GM23338 (cell line): Measurements from ENCODE around the gene TNFAIP1. TPM values are rescaled to one million over a fixed set of nuclear protein-coding genes. Genes with fewer than 3 reads are reported as not detected.

Source experiments
- ATAC-seq: fragments of 200-7000 bp; cut with Tn5 transposase; 3 replicates; pipeline ENCODE4 v1.9.1; 2020
- DNase-seq: peaks from one replicate; pipeline ENCODE4 v3.0.0-alpha.2; 2015; ENCODE audit warnings: low spot score
- H2AFZ ChIP-seq: fragments of 200-600 bp; sonication (generic); 2 replicates; pipeline ENCODE4 v1.8.0; 2016; ENCODE audit warnings: antibody characterized with exemption, mild to moderate bottlenecking, moderate library complexity
- H3F3A ChIP-seq: fragments of 200-600 bp; sonication (generic); replicated peaks from 2 replicates; pipeline ENCODE4 v1.8.0; 2017; ENCODE audit warnings: antibody characterized with exemption, mixed run types, low read depth
- H3K27ac ChIP-seq: fragments of 200-600 bp; sonication (generic); 2 replicates; pipeline ENCODE4 v1.6.1; 2016; ENCODE audit warnings: low read depth
- H3K27me3 ChIP-seq: fragments of 200-600 bp; sonication (generic); 2 replicates; pipeline ENCODE4 v1.8.0; 2016; ENCODE audit warnings: mild to moderate bottlenecking, mixed run types, moderate library complexity; ENCODE audit not compliant: insufficient read depth
- H3K36me3 ChIP-seq: fragments of 200-600 bp; sonication (generic); 2 replicates; pipeline ENCODE4 v1.8.0; 2016; ENCODE audit warnings: mild to moderate bottlenecking; ENCODE audit not compliant: insufficient read depth
- H3K4me1 ChIP-seq: fragments of 200-600 bp; sonication (generic); 2 replicates; pipeline ENCODE4 v1.8.0; 2016; ENCODE audit warnings: mild to moderate bottlenecking, moderate library complexity; ENCODE audit not compliant: insufficient read depth
- H3K4me2 ChIP-seq: fragments of 200-600 bp; sonication (generic); 2 replicates; pipeline ENCODE4 v1.7.1; 2017; ENCODE audit warnings: mixed run types
- H3K4me3 ChIP-seq: fragments of 200-600 bp; sonication (generic); 2 replicates; pipeline ENCODE4 v1.6.1; 2016; ENCODE audit warnings: mixed run types
- H3K79me2 ChIP-seq: fragments of 200-600 bp; sonication (generic); replicated peaks from 2 replicates; pipeline ENCODE4 v1.8.0; 2017; ENCODE audit warnings: mild to moderate bottlenecking; ENCODE audit not compliant: insufficient read depth
- H3K9me2 ChIP-seq: fragments of 200-600 bp; sonication (generic); 2 replicates; pipeline ENCODE4 v1.8.0; 2017; ENCODE audit not compliant: insufficient read depth
- H4K20me1 ChIP-seq: fragments of 200-600 bp; sonication (generic); replicated peaks from 2 replicates; pipeline ENCODE4 v1.8.0; 2017; ENCODE audit warnings: mild to moderate bottlenecking; ENCODE audit not compliant: insufficient read depth
- H3K27ac Mint-ChIP-seq: 2 replicates; pipeline ENCODE4 v1.8.0; 2020; ENCODE audit warnings: inconsistent platforms, mild to moderate bottlenecking, moderate library complexity, mixed read lengths
- H3K27me3 Mint-ChIP-seq: 3 replicates; pipeline ENCODE4 v1.8.0; 2022; ENCODE audit warnings: low read depth, mild to moderate bottlenecking, moderate library complexity, mixed read lengths, inconsistent platforms; ENCODE audit not compliant: insufficient read depth, poor library complexity
- H3K36me3 Mint-ChIP-seq: 3 replicates; pipeline ENCODE4 v1.8.0; 2021; ENCODE audit warnings: low read depth, mild to moderate bottlenecking, inconsistent platforms, moderate library complexity, mixed read lengths
- H3K4me1 Mint-ChIP-seq: 3 replicates; pipeline ENCODE4 v1.8.0; 2020; ENCODE audit warnings: mild to moderate bottlenecking, inconsistent platforms, mixed read lengths
- H3K4me3 Mint-ChIP-seq: 3 replicates; pipeline ENCODE4 v1.8.0; 2021; ENCODE audit warnings: moderate library complexity, mild to moderate bottlenecking, inconsistent platforms, mixed read lengths
- H3K9me3 Mint-ChIP-seq: 3 replicates; pipeline ENCODE4 v1.8.0; 2020; ENCODE audit warnings: moderate library complexity, mild to moderate bottlenecking, inconsistent platforms, mixed read lengths
- EZH2 ChIP-seq: fragments of 200-600 bp; sonication (generic); IDR thresholded peaks from one replicate; pipeline ENCODE4 v1.8.0; 2017; ENCODE audit warnings: antibody characterized with exemption, mild to moderate bottlenecking, low read depth; ENCODE audit not compliant: unreplicated experiment
- EZH2phosphoT487 ChIP-seq: fragments of 200-600 bp; sonication (generic); IDR thresholded peaks from one replicate; pipeline ENCODE4 v1.8.1; 2018; ENCODE audit warnings: antibody characterized with exemption; ENCODE audit not compliant: unreplicated experiment
- JUNB ChIP-seq: IDR thresholded peaks from one replicate; pipeline ENCODE4 v1.6.1; 2016; ENCODE audit warnings: antibody characterized with exemption; ENCODE audit not compliant: unreplicated experiment
- NANOG ChIP-seq: IDR thresholded peaks from 2 replicates; pipeline ENCODE4 v1.6.1; 2016; ENCODE audit warnings: antibody characterized with exemption, borderline replicate concordance
- POLR2AphosphoS5 ChIP-seq: IDR thresholded peaks from 2 replicates; pipeline ENCODE4 v1.6.1; 2016; ENCODE audit warnings: antibody characterized with exemption, low read depth
- polyA plus RNA-seq: library from polyadenylated mRNA; unstranded; fragments of >200 nt; fragmentation: Nextera tagmentation; extraction: Ambion mirVana; gene quantifications from 2 replicates; pipeline ENCODE4 v1.2.1, GENCODE V29; 2016
- total RNA-seq: library from RNA; depleted of rRNA; stranded (reverse); fragments of >200 nt; shearing (Covaris generic); gene quantifications from 2 replicates; pipeline ENCODE4 v1.2.3, GENCODE V29; 2014
- TF ChIP-seq, protein P1 (sequence below), 2 experiments: fragments of 200-600 bp in 1 of 2; sonication (generic) in 1 of 2; conservative IDR thresholded peaks; 2 replicates each; pipeline versions ENCODE4 v1.5.1 to v1.6.1; 2016 to 2017; ENCODE audit warnings: antibody characterized with exemption in 2 of 2, low read depth in 2 of 2, mild to moderate bottlenecking in 2 of 2, moderate library complexity in 1 of 2
- TF ChIP-seq, protein P2 (sequence below): IDR thresholded peaks from 2 replicates; pipeline ENCODE4 v1.6.1; 2016; ENCODE audit warnings: antibody characterized with exemption
- TF ChIP-seq, protein P3 (sequence below): IDR thresholded peaks from one replicate; pipeline ENCODE4 v1.6.1; 2018; ENCODE audit warnings: antibody characterized with exemption; ENCODE audit not compliant: unreplicated experiment

Gene TNFAIP1
- total and polyA plus RNA-seq, 2 experiments from 2014 or later: 6.3 to 13.1 TPM

DNA sequence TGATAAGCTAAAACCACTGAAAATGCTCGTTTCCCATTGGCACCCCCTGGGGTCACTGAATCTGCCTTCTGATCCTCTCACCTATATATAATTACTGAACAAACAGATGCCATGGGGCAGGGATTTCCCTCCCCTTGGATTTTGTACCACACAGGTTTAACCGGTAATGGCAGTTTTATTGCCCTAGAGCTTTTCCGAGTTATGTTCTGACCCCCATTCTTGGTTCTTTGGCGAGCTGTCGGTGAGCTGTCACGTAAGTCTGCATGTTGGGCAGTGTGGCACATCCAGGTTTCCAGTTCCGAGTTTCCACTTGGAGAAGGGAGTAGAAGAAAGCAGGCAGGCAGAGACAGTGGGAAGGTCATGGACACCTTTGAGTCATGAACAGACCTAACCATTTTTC lies 9.4 kb upstream of the TNFAIP1 start:
- Histone ChIP-seq H3K4me3 (no peak overlapping the region), H3K4me1 (peaks cover 27% of the 10 kb centered on the region), H3K27me3 (no peaks in the 10 kb centered on the region), H3K79me2 (peaks cover 51% of the 10 kb centered on the region), H3K36me3 (peaks cover 22% of the 10 kb centered on the region), H3K9me2 (no peaks in the 10 kb centered on the region), H3F3A (peaks cover 23% of the 10 kb centered on the region; the same call in 1 of the 2 replicates), H2AFZ (no peak overlapping the region), H3K4me2 (no peak overlapping the region), H4K20me1 (peaks cover 64% of the 10 kb centered on the region), H3K27ac (no peak overlapping the region)
- TF ChIP-seq, protein P1, sequence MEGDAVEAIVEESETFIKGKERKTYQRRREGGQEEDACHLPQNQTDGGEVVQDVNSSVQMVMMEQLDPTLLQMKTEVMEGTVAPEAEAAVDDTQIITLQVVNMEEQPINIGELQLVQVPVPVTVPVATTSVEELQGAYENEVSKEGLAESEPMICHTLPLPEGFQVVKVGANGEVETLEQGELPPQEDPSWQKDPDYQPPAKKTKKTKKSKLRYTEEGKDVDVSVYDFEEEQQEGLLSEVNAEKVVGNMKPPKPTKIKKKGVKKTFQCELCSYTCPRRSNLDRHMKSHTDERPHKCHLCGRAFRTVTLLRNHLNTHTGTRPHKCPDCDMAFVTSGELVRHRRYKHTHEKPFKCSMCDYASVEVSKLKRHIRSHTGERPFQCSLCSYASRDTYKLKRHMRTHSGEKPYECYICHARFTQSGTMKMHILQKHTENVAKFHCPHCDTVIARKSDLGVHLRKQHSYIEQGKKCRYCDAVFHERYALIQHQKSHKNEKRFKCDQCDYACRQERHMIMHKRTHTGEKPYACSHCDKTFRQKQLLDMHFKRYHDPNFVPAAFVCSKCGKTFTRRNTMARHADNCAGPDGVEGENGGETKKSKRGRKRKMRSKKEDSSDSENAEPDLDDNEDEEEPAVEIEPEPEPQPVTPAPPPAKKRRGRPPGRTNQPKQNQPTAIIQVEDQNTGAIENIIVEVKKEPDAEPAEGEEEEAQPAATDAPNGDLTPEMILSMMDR (conservative IDR thresholded peaks at IDR 0.05; ENCODE audit: low read depth in 2 of 2): no peak
- Mint-ChIP-seq H3K9me3 (no peaks in the 10 kb centered on the region), H3K4me1 (peaks cover 17% of the 10 kb centered on the region), H3K36me3 (peaks cover 64% of the 10 kb centered on the region), H3K4me3 (no peak overlapping the region), H3K27ac (no peak overlapping the region), H3K27me3 (peaks cover 5% of the 10 kb centered on the region)
- ATAC-seq: no peak
- DNase-seq: no peak

DNA sequence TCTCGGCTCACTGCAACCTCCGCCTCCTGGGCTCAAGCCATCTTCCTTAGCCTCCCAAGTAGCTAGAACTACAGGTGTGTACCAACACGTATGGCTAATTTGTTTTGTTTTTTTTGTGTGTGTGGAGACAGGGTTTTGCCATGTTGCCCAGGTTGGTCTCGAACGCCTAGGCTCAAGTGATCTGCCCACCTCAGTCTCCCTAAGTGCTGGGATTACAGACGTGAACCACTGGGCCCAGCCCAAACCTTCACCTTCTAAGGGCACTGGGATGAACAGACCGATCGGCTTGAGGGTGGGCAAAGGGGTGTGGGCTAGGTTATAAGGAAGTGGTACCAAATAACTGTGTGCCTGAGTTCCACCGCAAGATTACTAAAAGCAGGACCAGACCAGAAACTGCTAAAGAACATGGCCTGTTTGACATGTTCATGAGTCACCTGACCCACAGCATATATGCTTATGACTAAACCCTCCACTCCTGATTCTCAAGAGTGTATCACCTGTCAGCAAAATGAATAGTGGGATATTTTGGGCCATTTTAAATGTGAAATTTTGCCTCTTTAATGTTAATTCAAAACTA lies 8.4 kb upstream of the TNFAIP1 start:
- Histone ChIP-seq H2AFZ (no peak overlapping the region), H4K20me1 (peaks cover 55% of the 10 kb centered on the region), H3K4me1 (peaks cover 21% of the 10 kb centered on the region), H3K27me3 (no peaks in the 10 kb centered on the region), H3K79me2 (peaks cover 41% of the 10 kb centered on the region), H3F3A (peaks cover 23% of the 10 kb centered on the region; the same call in 1 of the 2 replicates), H3K27ac (peak overlapping the region; percentile 5; the same call in 1 of the 2 replicates), H3K36me3 (peaks cover 22% of the 10 kb centered on the region), H3K9me2 (no peaks in the 10 kb centered on the region), H3K4me2 (no peak overlapping the region), H3K4me3 (no peak overlapping the region)
- Mint-ChIP-seq H3K27me3 (peaks cover 5% of the 10 kb centered on the region), H3K36me3 (peaks cover 57% of the 10 kb centered on the region), H3K27ac (no peak overlapping the region), H3K9me3 (no peaks in the 10 kb centered on the region), H3K4me1 (peaks cover 9% of the 10 kb centered on the region), H3K4me3 (no peak overlapping the region)
- ATAC-seq (no peak), DNase-seq (no peak)
- TF ChIP-seq EZH2phosphoT487 (no peak), NANOG (no peak), POLR2AphosphoS5 (no peak), EZH2 (no peak), JUNB (no peak)
- TF ChIP-seq, protein P2, sequence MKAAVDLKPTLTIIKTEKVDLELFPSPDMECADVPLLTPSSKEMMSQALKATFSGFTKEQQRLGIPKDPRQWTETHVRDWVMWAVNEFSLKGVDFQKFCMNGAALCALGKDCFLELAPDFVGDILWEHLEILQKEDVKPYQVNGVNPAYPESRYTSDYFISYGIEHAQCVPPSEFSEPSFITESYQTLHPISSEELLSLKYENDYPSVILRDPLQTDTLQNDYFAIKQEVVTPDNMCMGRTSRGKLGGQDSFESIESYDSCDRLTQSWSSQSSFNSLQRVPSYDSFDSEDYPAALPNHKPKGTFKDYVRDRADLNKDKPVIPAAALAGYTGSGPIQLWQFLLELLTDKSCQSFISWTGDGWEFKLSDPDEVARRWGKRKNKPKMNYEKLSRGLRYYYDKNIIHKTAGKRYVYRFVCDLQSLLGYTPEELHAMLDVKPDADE: no peak
- TF ChIP-seq, protein P3, sequence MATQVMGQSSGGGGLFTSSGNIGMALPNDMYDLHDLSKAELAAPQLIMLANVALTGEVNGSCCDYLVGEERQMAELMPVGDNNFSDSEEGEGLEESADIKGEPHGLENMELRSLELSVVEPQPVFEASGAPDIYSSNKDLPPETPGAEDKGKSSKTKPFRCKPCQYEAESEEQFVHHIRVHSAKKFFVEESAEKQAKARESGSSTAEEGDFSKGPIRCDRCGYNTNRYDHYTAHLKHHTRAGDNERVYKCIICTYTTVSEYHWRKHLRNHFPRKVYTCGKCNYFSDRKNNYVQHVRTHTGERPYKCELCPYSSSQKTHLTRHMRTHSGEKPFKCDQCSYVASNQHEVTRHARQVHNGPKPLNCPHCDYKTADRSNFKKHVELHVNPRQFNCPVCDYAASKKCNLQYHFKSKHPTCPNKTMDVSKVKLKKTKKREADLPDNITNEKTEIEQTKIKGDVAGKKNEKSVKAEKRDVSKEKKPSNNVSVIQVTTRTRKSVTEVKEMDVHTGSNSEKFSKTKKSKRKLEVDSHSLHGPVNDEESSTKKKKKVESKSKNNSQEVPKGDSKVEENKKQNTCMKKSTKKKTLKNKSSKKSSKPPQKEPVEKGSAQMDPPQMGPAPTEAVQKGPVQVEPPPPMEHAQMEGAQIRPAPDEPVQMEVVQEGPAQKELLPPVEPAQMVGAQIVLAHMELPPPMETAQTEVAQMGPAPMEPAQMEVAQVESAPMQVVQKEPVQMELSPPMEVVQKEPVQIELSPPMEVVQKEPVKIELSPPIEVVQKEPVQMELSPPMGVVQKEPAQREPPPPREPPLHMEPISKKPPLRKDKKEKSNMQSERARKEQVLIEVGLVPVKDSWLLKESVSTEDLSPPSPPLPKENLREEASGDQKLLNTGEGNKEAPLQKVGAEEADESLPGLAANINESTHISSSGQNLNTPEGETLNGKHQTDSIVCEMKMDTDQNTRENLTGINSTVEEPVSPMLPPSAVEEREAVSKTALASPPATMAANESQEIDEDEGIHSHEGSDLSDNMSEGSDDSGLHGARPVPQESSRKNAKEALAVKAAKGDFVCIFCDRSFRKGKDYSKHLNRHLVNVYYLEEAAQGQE: no peak
- TF ChIP-seq, protein P1 (conservative IDR thresholded peaks at IDR 0.05; ENCODE audit: low read depth in 2 of 2): no peak
